Erythroblast (primary cell): ENCODE results near the gene CRPPA.

Experiments
- GATA1 ChIP-seq: IDR thresholded peaks from 2 replicates; pipeline ENCODE4 v1.6.1; 2011; ENCODE audit warnings: low read depth, mild to moderate bottlenecking, control low read depth, low read length, moderate library complexity
- POLR2A ChIP-seq: IDR thresholded peaks from 2 replicates; pipeline ENCODE4 v1.6.1; 2011; ENCODE audit warnings: mild to moderate bottlenecking, low read length

- TF ChIP-seq POLR2A (no peak), GATA1 (no peak)
These were observed 26.2 kb downstream of the CRPPA start for GRCh38 chr7:16395121-16395520.
